ENCODE data around the gene SNRK. TPM values are rescaled to one million over a fixed set of nuclear protein-coding genes. Genes with fewer than 3 reads are reported as not detected.

SNRK gene
- total RNA-seq, 2 donors from 2014 or later, result 19.4 TPM

DNA sequence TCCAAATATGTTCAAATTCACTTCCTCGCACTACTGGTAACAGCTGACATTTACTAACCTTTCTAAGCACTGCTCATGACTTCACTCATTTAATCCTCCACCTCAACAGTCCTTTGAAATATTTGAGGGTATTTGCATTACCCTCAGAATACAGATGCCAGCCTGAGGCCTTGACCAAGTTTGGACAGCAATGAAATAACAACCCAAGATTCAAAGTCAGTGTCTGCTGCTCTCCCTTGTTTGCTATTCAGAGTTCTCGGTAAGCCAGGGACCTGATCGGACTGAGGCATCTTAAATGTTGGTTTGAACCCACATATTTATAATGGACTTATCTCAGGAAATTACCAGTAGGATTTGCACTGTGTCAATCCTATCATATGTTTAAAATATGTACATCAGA, 19.9 kb upstream of the SNRK start:
- no peak overlapping the region for H3K9ac ChIP-seq (ENCODE audit: extremely low read depth, low read length, poor library complexity, severe bottlenecking)
- H3K36me3 ChIP-seq (ENCODE audit: control insufficient read depth, insufficient read depth, low read length), result no peaks in the 10 kb centered on the region
- Mint-ChIP-seq H3K4me1 (no peaks in the 10 kb centered on the region), H3K27me3 (ENCODE audit: insufficient read depth) (peaks cover 2% of the 10 kb centered on the region), H3K4me3 (no peak overlapping the region), H3K27ac (no peak overlapping the region), H3K9me3 (no peaks in the 10 kb centered on the region), H3K36me3 (ENCODE audit: low read depth) (no peaks in the 10 kb centered on the region)
- no peaks in the 10 kb centered on the region for H3K9me3 ChIP-seq (ENCODE audit: control insufficient read depth, low read length)
- DNase-seq, result no peak
- H3K4me1 ChIP-seq (ENCODE audit: control insufficient read depth, insufficient read depth, low read length), result no peaks in the 10 kb centered on the region
- no peak overlapping the region for H3K27ac ChIP-seq (ENCODE audit: low read depth, low read length)
- 62% methylated on average over 3 of the region's 3 CpGs; no CpG with 5 or more reads in 1 of the 2 experiments for WGBS, 2 experiments (ENCODE audit: insufficient coverage in 1 of 2, insufficient read length in 1 of 2)
- no peaks in the 10 kb centered on the region for H3K27me3 ChIP-seq (ENCODE audit: control insufficient read depth, insufficient read depth, low read length, poor library complexity, severe bottlenecking)
- H3K4me3 ChIP-seq (ENCODE audit: low read length), result no peak overlapping the region
- TF ChIP-seq, protein P1, sequence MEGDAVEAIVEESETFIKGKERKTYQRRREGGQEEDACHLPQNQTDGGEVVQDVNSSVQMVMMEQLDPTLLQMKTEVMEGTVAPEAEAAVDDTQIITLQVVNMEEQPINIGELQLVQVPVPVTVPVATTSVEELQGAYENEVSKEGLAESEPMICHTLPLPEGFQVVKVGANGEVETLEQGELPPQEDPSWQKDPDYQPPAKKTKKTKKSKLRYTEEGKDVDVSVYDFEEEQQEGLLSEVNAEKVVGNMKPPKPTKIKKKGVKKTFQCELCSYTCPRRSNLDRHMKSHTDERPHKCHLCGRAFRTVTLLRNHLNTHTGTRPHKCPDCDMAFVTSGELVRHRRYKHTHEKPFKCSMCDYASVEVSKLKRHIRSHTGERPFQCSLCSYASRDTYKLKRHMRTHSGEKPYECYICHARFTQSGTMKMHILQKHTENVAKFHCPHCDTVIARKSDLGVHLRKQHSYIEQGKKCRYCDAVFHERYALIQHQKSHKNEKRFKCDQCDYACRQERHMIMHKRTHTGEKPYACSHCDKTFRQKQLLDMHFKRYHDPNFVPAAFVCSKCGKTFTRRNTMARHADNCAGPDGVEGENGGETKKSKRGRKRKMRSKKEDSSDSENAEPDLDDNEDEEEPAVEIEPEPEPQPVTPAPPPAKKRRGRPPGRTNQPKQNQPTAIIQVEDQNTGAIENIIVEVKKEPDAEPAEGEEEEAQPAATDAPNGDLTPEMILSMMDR (conservative IDR thresholded peaks at IDR 0.05), result no peak

DNA sequence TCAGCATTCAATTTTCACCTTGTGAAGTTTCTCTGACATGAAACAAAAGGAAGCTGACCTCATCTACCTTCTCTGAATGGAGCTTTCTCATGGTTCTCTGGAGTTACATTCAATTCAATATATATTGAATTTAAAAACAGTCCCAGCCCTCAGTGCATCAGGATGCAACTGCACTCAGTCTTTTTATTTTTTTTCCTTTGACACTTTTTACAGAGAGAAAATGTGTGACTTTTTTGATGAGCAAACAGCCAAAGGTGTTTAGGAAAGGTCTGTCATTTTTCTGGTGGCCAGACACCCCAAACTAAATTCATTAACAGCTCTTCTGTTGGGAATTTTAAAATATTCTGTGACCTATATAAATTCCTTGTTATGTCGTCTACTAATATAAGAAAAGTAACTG, 19.3 kb upstream of the SNRK start:
- H3K4me1 Mint-ChIP-seq, result no peaks in the 10 kb centered on the region
- no peak overlapping the region for H3K27ac Mint-ChIP-seq
- no peak overlapping the region for H3K9ac ChIP-seq (ENCODE audit: extremely low read depth, low read length, poor library complexity, severe bottlenecking)
- no peaks in the 10 kb centered on the region for H3K27me3 ChIP-seq (ENCODE audit: control insufficient read depth, insufficient read depth, low read length, poor library complexity, severe bottlenecking)
- no peak overlapping the region for H3K4me3 ChIP-seq (ENCODE audit: low read length)
- WGBS, 2 experiments (ENCODE audit: insufficient coverage in 1 of 2, insufficient read length in 1 of 2), result 70% methylated on average over 1 of the region's 1 CpG; no CpG with 5 or more reads in 1 of the 2 experiments
- no peaks in the 10 kb centered on the region for H3K36me3 Mint-ChIP-seq (ENCODE audit: low read depth)
- H3K27me3 Mint-ChIP-seq (ENCODE audit: insufficient read depth), result no peaks in the 10 kb centered on the region
- H3K36me3 ChIP-seq (ENCODE audit: control insufficient read depth, insufficient read depth, low read length), result no peaks in the 10 kb centered on the region
- TF ChIP-seq, protein P1 (conservative IDR thresholded peaks at IDR 0.05), result no peak
- no peak for DNase-seq
- H3K4me3 Mint-ChIP-seq, result no peak overlapping the region
- no peaks in the 10 kb centered on the region for H3K9me3 ChIP-seq (ENCODE audit: control insufficient read depth, low read length)
- no peaks in the 10 kb centered on the region for H3K9me3 Mint-ChIP-seq
- no peak overlapping the region for H3K27ac ChIP-seq (ENCODE audit: low read depth, low read length)
- no peaks in the 10 kb centered on the region for H3K4me1 ChIP-seq (ENCODE audit: control insufficient read depth, insufficient read depth, low read length)

- H3K27me3 Mint-ChIP-seq (ENCODE audit: insufficient read depth), result peaks cover 6% of the 10 kb centered on the region
- TF ChIP-seq, protein P1 (conservative IDR thresholded peaks at IDR 0.05), result no peak
- H3K36me3 Mint-ChIP-seq (ENCODE audit: low read depth), result no peaks in the 10 kb centered on the region
- WGBS, 2 experiments (ENCODE audit: insufficient coverage in 1 of 2, insufficient read length in 1 of 2), result 100% methylated on average over 1 of the region's 1 CpG; no CpG with 5 or more reads in 1 of the 2 experiments
- H3K4me1 ChIP-seq (ENCODE audit: control insufficient read depth, insufficient read depth, low read length), result no peaks in the 10 kb centered on the region
- no peak overlapping the region for H3K4me3 ChIP-seq (ENCODE audit: low read length)
- no peak overlapping the region for H3K27ac ChIP-seq (ENCODE audit: low read depth, low read length)
- no peak overlapping the region for H3K4me3 Mint-ChIP-seq
- no peaks in the 10 kb centered on the region for H3K36me3 ChIP-seq (ENCODE audit: control insufficient read depth, insufficient read depth, low read length)
- H3K4me1 Mint-ChIP-seq, result no peaks in the 10 kb centered on the region
- no peak overlapping the region for H3K9ac ChIP-seq (ENCODE audit: extremely low read depth, low read length, poor library complexity, severe bottlenecking)
- DNase-seq, result no peak
- no peaks in the 10 kb centered on the region for H3K9me3 Mint-ChIP-seq
- H3K9me3 ChIP-seq (ENCODE audit: control insufficient read depth, low read length), result no peaks in the 10 kb centered on the region
- H3K27ac Mint-ChIP-seq, result no peak overlapping the region
- no peaks in the 10 kb centered on the region for H3K27me3 ChIP-seq (ENCODE audit: control insufficient read depth, insufficient read depth, low read length, poor library complexity, severe bottlenecking)
Measured at GRCh38 chr3:43268636-43269035, 17.7 kb upstream of the SNRK start.
